ENCODE results near the gene MRPL32.

GRCh38 chr7:42911454-42912447 lies 20.4 kb upstream of the MRPL32 start, which contains the start of gene C7orf25:
- TF ChIP-seq POLR2AphosphoS5 (IDR thresholded peaks at IDR 0.05) (peak; percentile 32 to 83 (median 78)), CTCF (IDR thresholded peaks at IDR 0.05) (no peak), EP300 (IDR thresholded peaks at IDR 0.05) (no peak), POLR2A (IDR thresholded peaks at IDR 0.05) (no peak)

Data from sigmoid colon (tissue), 4 donors.